Activated CD4-positive, alpha-beta T cell treated with anti-CD3 and anti-CD28 coated beads, Interleukin-2, amount 50 U/mL, for 24 hours (primary cell): ENCODE measurements around the gene DSC3.

ENCODE experiments used
- DNase-seq, 2 donors: peaks; one replicate each; pipeline ENCODE4 v3.0.0-alpha.2; 2020; ENCODE audit warnings: low read depth in 1 of 2, low spot score in 1 of 2

The DSC3 gene

DNA sequence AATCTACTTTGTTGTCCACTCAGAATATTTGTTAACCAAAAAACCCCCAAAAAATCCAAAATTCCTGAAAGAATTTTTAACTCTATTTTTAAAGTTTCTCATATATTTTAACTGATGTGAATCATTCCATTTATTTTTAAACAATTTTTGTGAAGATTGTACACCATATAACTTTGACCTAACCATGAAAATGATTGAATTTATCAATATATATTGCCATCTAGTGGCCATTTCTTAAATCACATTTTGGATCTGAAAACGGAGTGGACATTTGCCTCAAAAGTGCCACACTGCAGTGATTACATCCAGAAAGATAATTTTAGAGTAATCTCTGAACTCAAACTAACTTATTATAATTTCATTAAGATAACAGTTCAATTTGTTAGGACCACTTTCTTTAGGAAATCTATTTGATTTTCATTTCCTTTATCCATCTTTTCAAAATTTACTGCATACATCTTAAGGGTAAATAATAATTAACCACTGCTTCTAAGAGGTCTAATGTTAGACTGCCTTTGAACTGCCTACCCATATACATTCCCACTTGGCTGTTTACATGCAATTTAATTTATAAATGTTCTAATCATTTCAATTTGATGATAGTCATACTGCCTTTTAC is 71.1 kb downstream of the DSC3 start:
- DNase-seq, result no peak

GRCh38 chr18:30970196-30970816 is 72.2 kb downstream of the DSC3 start:
- DNase-seq, result no peak

DNA sequence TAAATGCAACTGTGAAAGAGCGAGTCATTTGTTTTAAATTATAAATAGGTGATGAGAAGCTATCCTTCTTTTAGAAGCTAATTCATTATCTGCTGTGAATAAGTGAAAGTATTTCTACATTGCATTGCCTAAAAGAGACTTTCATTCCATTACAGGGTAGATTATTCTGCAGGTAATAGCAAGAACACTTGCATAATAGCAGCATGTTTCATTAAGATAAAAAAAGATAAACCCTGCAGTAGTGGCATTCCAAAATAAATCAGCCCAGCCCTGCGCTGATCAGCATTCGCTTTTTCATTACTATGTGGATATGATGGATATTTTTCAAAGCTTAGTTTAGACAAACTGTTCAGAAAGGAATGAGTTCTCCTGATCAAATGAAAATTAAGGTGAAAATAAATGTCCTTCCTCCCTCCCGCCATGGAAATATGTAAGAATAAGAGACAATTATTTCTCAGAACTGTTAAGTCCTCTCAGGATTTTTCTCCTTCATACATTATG is 72.8 kb downstream of the DSC3 start:
- no peak for DNase-seq

DNA sequence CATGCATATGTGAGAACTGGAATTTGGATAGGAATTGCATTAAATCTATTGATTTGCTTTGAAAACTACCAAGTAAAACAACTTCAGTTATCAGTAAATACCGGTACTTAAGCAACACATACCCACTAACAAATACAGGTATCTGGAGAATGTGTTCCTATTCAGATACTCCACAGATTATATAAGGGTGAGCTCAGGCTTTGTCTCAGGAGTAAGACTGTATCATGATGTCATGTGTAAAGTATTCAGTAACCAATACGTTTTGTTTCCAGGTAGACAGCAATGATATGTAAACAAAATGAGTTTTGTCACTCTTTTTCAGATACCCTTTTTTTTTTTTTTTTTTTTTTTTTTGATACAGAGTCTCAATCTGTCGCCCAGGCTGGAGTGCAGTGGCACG is 74.8 kb downstream of the DSC3 start:
- DNase-seq, result no peak

DNA sequence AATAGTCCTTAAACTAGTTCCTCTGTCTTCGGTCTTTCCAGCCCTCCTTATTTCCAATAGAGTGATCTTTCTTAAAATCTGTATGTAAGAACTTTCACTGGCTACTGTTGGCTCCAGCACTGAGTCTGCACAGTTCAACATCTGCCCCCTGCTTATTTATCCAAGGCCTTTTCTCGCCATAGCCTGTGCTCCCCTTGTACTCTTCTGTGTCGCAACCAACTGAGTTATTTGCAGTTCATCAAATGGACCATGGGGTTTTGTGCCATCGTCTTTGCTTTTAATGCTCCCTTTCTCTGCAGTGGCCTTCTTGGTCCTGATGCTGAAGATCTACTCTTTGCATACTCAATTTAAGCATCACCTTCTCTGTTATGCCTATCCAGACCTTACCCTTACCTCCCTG is 77.3 kb downstream of the DSC3 start:
- no peak for DNase-seq

DNA sequence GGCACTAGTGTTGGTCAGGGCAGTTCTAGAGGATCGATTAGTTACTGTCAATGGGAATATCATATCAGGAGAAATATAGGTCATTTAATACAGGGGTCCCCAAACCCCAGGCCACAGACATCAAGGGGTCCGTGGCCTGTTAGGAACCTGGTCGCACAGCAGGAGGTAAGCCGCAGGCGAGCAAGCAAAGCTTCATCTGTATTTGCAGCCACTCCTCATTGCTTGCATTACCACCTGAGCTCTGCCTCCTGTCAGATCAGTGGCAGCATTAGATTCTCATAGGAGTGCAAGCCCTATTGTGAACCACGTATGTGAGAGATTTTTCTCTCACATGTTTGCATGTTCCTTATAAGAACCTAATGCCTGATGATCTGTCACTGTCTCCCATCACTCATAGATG is 81.9 kb downstream of the DSC3 start:
- DNase-seq, result no peak

GRCh38 chr18:30957066-30957465 is 85.5 kb downstream of the DSC3 start:
- DNase-seq, result no peak

- no peak for DNase-seq
These were observed 88.3 kb downstream of the DSC3 start for GRCh38 chr18:30954262-30954661.

GRCh38 chr18:30945761-30946160 is 96.8 kb downstream of the DSC3 start:
- DNase-seq, result no peak

GRCh38 chr18:30944773-30945417 is 97.6 kb downstream of the DSC3 start:
- DNase-seq, result no peak

- no peak for DNase-seq
These were observed 101.5 kb downstream of the DSC3 start for GRCh38 chr18:30940952-30941539.
